GM12878 (cell line): ENCODE results near the gene NPAS3. TPM values are rescaled to one million over a fixed set of nuclear protein-coding genes. Genes with fewer than 3 reads are reported as not detected.

ENCODE experiments used
- ATAC-seq: fragments of 200-7000 bp; cut with Tn5 transposase; 3 replicates; pipeline ENCODE4 v1.9.1; 2020; ENCODE audit warnings: mild to moderate bottlenecking, moderate library complexity
- BruUV-seq: library from RNA; stranded (reverse); fragments of 400-500 nt; replicated peaks from 2 replicates; lab custom pipeline; 2021; lab: Mats Ljungman, UMichigan
- CTCF ChIA-PET: fragments of 300-600 bp; sonication (Branson Sonifier 250); formaldehyde crosslinking; extraction: SDS; loops from one replicate; lab custom pipeline; 2021; ENCODE audit warnings: inconsistent platforms; lab: Yijun Ruan, JAX
- POLR2A ChIA-PET: fragments of 350-600 bp; formaldehyde crosslinking; extraction: SDS; loops from one replicate; lab custom pipeline; 2021; ENCODE audit warnings: inconsistent platforms; lab: Charles Lee
- RAD21 ChIA-PET: fragments of 300-600 bp; sonication (Branson Sonifier 250); formaldehyde crosslinking; loops from one replicate; lab custom pipeline; 2023; ENCODE audit warnings: antibody characterized with exemption; ENCODE audit not compliant: unreplicated experiment; lab: Charles Lee
- SMC1A ChIA-PET: fragments of 300-600 bp; sonication (Branson Sonifier 250); formaldehyde crosslinking; loops from one replicate; lab custom pipeline; 2023; ENCODE audit not compliant: unreplicated experiment, uncharacterized antibody; lab: Charles Lee
- DNase-seq: peaks from one replicate; pipeline ENCODE4 v3.0.0-alpha.2; 2011; ENCODE audit warnings: low read depth, low spot score
- FAIRE-seq: peaks from 3 replicates; lab custom pipeline; 2011; peaks lifted over from hg19 to GRCh38; lab: Jason Lieb, UNC
- H2AFZ ChIP-seq: 2 replicates; pipeline ENCODE4 v1.6.0; 2011; ENCODE audit warnings: low read depth, low read length, control low read depth; ENCODE audit not compliant: control insufficient read depth
- H3K27ac ChIP-seq: 2 replicates; pipeline ENCODE4 v1.5.1; 2011; ENCODE audit warnings: control low read depth; ENCODE audit not compliant: control insufficient read depth, insufficient read depth
- H3K27me3 ChIP-seq, 2 experiments: replicated peaks in 1 of 2; 2 replicates each; pipeline versions ENCODE4 v1.6.0 to v1.6.1; 2011; ENCODE audit warnings: low read length in 1 of 2; ENCODE audit not compliant: control insufficient read depth in 2 of 2, insufficient read depth in 2 of 2
- H3K36me3 ChIP-seq, 2 experiments: 2 replicates each; pipeline ENCODE4 v1.5.1; 2011; ENCODE audit warnings: low read length in 1 of 2; ENCODE audit not compliant: control insufficient read depth in 2 of 2, insufficient read depth in 2 of 2
- H3K4me1 ChIP-seq: 2 replicates; pipeline ENCODE4 v1.6.1; 2011; ENCODE audit warnings: mild to moderate bottlenecking, low read length, moderate library complexity, mixed read lengths; ENCODE audit not compliant: control insufficient read depth, insufficient read depth
- H3K4me2 ChIP-seq: 2 replicates; pipeline ENCODE4 v1.6.0; 2011; ENCODE audit warnings: control low read depth; ENCODE audit not compliant: control insufficient read depth, insufficient read depth
- H3K4me3 ChIP-seq: fragments of 200-600 bp; sonication (generic); 2 replicates; pipeline ENCODE4 v1.5.1; 2016
- H3K79me2 ChIP-seq: 2 replicates; pipeline ENCODE4 v1.6.0; 2011; ENCODE audit warnings: low read length; ENCODE audit not compliant: control insufficient read depth, insufficient read depth
- H3K9ac ChIP-seq: 2 replicates; pipeline ENCODE4 v1.8.0; 2011; ENCODE audit warnings: low read length, control low read depth, mixed read lengths; ENCODE audit not compliant: control insufficient read depth, insufficient read depth
- H3K9me3 ChIP-seq: replicated peaks from 3 replicates; pipeline ENCODE4 v1.5.1; 2011; ENCODE audit warnings: mild to moderate bottlenecking, low read length; ENCODE audit not compliant: control insufficient read depth, insufficient read depth
- H4K20me1 ChIP-seq: 2 replicates; pipeline ENCODE4 v1.6.0; 2011; ENCODE audit not compliant: control insufficient read depth, insufficient read depth
- ATF7 ChIP-seq: fragments of 450-650 bp; IDR thresholded peaks from 2 replicates; pipeline ENCODE4 v1.6.1; 2016; ENCODE audit warnings: low read depth, mild to moderate bottlenecking
- BACH1 ChIP-seq: fragments of 450-650 bp; IDR thresholded peaks from 2 replicates; pipeline ENCODE4 v1.6.1; 2017; ENCODE audit warnings: mild to moderate bottlenecking, borderline replicate concordance
- CEBPB ChIP-seq, 2 experiments: fragments of 150-350 bp in 1 of 2; IDR thresholded peaks; 2 replicates each; pipeline ENCODE4 v1.6.1; 2012 to 2014; ENCODE audit warnings: low read depth in 2 of 2, low read length in 2 of 2, borderline replicate concordance in 1 of 2, inconsistent platforms in 1 of 2
- KAT2A ChIP-seq: conservative IDR thresholded peaks from 2 replicates; pipeline ENCODE4 v1.6.1; 2011; ENCODE audit warnings: low read depth, low read length; ENCODE audit not compliant: control insufficient read depth
- MEF2B ChIP-seq: fragments of 450-650 bp; IDR thresholded peaks from 2 replicates; pipeline ENCODE4 v1.6.1; 2018; ENCODE audit warnings: mild to moderate bottlenecking, moderate library complexity; ENCODE audit not compliant: partially characterized antibody, poor library complexity, severe bottlenecking
- NFYB ChIP-seq: IDR thresholded peaks from 2 replicates; pipeline ENCODE4 v1.6.1; 2011; ENCODE audit warnings: low read depth, mild to moderate bottlenecking, low read length, improper control_type of control experiment, moderate library complexity; ENCODE audit not compliant: insufficient read depth
- RAD51 ChIP-seq: fragments of 450-650 bp; IDR thresholded peaks from 2 replicates; pipeline ENCODE4 v1.6.1; 2016; ENCODE audit warnings: moderate library complexity, mild to moderate bottlenecking, inconsistent platforms
- RELA ChIP-seq: fragments of 450-650 bp; IDR thresholded peaks from 2 replicates; pipeline ENCODE4 v1.8.0; 2014; ENCODE audit warnings: borderline replicate concordance; ENCODE audit not compliant: partially characterized antibody
- ZBED1 ChIP-seq: IDR thresholded peaks from 2 replicates; pipeline ENCODE4 v1.6.1; 2016; ENCODE audit warnings: borderline replicate concordance
- ZNF207 ChIP-seq: fragments of 450-650 bp; IDR thresholded peaks from 2 replicates; pipeline ENCODE4 v1.6.1; 2014; ENCODE audit warnings: antibody characterized with exemption, mild to moderate bottlenecking, borderline replicate concordance
- ZNF24 ChIP-seq: fragments of 450-650 bp; IDR thresholded peaks from 2 replicates; pipeline ENCODE4 v1.6.1; 2017; ENCODE audit warnings: antibody characterized with exemption, mild to moderate bottlenecking
- WGBS: methylation state at CpG from one replicate; pipeline ENCODE4 v1.1.6; 2016; ENCODE audit warnings: low lambda C conversion rate; ENCODE audit not compliant: insufficient replicate concordance, insufficient coverage; ENCODE audit errors: missing lambda C conversion rate; 5-methylcytosine and 5-hydroxymethylcytosine counted together
- in situ Hi-C: fragments of 300-500 bp; cut with MboI; formaldehyde crosslinking; loops from 9 replicates; pipeline ENCODE4 v1.14.3; 2018; ENCODE audit warnings: mixed read lengths
- intact Hi-C: fragments of 100-400 bp; cut with micrococcal nuclease; formaldehyde crosslinking; loops from one replicate; pipeline ENCODE4 v1.14.2; 2022; ENCODE audit not compliant: unreplicated experiment
- polyA plus RNA-seq, 11 experiments: library from polyadenylated mRNA; depleted of rRNA in 4 of 11; unstranded in 6 of 11; stranded (reverse) in 5 of 11; fragments of >200 nt; fragmentation: Nextera tagmentation in 4 of 11; fragmentation: Illumina TruSeq in 1 of 11; extraction: Ambion mirVana in 4 of 11; extraction: Trizol in 1 of 11; gene quantifications; 1 replicate in 1 of 11; 2 replicates in 10 of 11; pipeline versions ENCODE4 v1.2.1 to v1.2.3, GENCODE V29; 2011 to 2016; ENCODE audit warnings: inconsistent platforms in 2 of 11, missing spikeins in 2 of 11, low read depth in 1 of 11
- total RNA-seq, 4 experiments: library from RNA; depleted of rRNA in 3 of 4; stranded (reverse); fragments of >200 nt in 3 of 4; fragmentation: Illumina TruSeq in 1 of 4; extraction: Trizol in 1 of 4; gene quantifications; 2 replicates each; pipeline versions ENCODE4 v1.2.1 to v1.2.3, GENCODE V29; 2013 to 2021
- TF ChIP-seq, protein P1 (sequence below): fragments of 450-650 bp; IDR thresholded peaks from 2 replicates; pipeline ENCODE4 v1.6.1; 2017; ENCODE audit warnings: borderline replicate concordance
- TF ChIP-seq, protein P2 (sequence below): IDR thresholded peaks from 2 replicates; pipeline ENCODE4 v1.6.1; 2012; ENCODE audit warnings: low read depth, low read length, improper control_type of control experiment

Gene NPAS3
- total and polyA plus RNA-seq, 10 of the 15 experiments (the other 5 are each of a cell fraction or from before 2014, with no cell fraction given) = under 0.01 to 2.7 (median 0.03) TPM; not detected in 6

GRCh38 chr14:33198684-33199083 is 260.0 kb downstream of the NPAS3 start:
- Histone ChIP-seq H3K9me3 (no peaks in the 10 kb centered on the region), H2AFZ (no peak overlapping the region), H3K27ac (no peak overlapping the region), H3K36me3 (no peaks in the 10 kb centered on the region), H3K4me3 (no peak overlapping the region), H3K27me3 (no peaks in the 10 kb centered on the region), H4K20me1 (no peaks in the 10 kb centered on the region), H3K79me2 (no peaks in the 10 kb centered on the region), H3K4me2 (no peak overlapping the region), H3K9ac (no peak overlapping the region), H3K4me1 (no peaks in the 10 kb centered on the region)
- DNase-seq = no peak
- SMC1A ChIA-PET = no interaction called here
- no peak for TF ChIP-seq ZNF207
- in situ Hi-C loops = no loop called here
- CTCF ChIA-PET = no interaction called here
- FAIRE-seq = no peak
- RAD21 ChIA-PET = interaction anchor here (0.9 kb wide), 1 partner anchor 171 kb away, joined by 3 read pairs; no protein-coding TSS in a partner anchor
- intact Hi-C loops = no loop called here
- POLR2A ChIA-PET = interaction anchor here (0.6 kb wide), 1 partner anchor 411 kb away, joined by 5 read pairs; no protein-coding TSS in a partner anchor
- 76% methylated on average over 25 of the region's 25 CpGs for WGBS
- no peak for ATAC-seq
- BruUV-seq = no TSS peak

DNA sequence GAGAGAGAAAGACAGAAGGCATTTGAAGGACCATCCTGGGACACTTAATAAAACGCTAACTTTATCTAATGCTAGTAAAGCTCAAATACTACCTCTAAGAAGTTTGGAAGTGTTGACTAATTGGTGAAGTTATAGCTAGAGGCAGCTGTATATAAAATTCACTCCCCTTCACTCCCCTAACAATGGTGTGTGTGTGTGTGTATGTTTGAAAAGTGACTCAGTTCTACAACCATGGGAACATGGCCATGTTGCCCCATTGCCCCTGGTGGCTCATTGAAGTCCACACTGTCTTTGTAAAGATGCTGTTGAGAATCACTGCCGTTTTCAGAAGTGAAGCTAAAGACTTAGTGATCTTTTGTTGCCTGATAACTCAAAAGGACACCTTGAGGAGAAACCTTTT is 262.4 kb downstream of the NPAS3 start:
- Histone ChIP-seq H3K79me2 (no peaks in the 10 kb centered on the region), H3K27me3 (no peaks in the 10 kb centered on the region), H3K4me3 (no peak overlapping the region), H3K36me3 (no peaks in the 10 kb centered on the region), H3K4me2 (no peak overlapping the region), H4K20me1 (no peaks in the 10 kb centered on the region), H3K9ac (no peak overlapping the region), H3K27ac (no peak overlapping the region), H3K4me1 (no peaks in the 10 kb centered on the region), H3K9me3 (no peaks in the 10 kb centered on the region), H2AFZ (no peak overlapping the region)
- ChIA-PET CTCF (interaction anchor here (1.2 kb wide), 1 partner anchor 8 kb away, joined by 3 read pairs; no protein-coding TSS in a partner anchor), RAD21 (no interaction called here), SMC1A (no interaction called here), POLR2A (no interaction called here)
- WGBS = 0% methylated on average over 2 of the region's 2 CpGs
- no peak for FAIRE-seq
- BruUV-seq = no TSS peak
- in situ Hi-C loops = no loop called here
- no peak for TF ChIP-seq ZBED1
- TF ChIP-seq, protein P1, sequence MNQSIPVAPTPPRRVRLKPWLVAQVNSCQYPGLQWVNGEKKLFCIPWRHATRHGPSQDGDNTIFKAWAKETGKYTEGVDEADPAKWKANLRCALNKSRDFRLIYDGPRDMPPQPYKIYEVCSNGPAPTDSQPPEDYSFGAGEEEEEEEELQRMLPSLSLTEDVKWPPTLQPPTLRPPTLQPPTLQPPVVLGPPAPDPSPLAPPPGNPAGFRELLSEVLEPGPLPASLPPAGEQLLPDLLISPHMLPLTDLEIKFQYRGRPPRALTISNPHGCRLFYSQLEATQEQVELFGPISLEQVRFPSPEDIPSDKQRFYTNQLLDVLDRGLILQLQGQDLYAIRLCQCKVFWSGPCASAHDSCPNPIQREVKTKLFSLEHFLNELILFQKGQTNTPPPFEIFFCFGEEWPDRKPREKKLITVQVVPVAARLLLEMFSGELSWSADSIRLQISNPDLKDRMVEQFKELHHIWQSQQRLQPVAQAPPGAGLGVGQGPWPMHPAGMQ = no peak
- no peak for TF ChIP-seq RELA
- TF ChIP-seq BACH1 = no peak
- TF ChIP-seq NFYB = no peak
- no peak for TF ChIP-seq RAD51
- no peak for TF ChIP-seq MEF2B
- TF ChIP-seq ZNF24 = no peak
- TF ChIP-seq, protein P2, sequence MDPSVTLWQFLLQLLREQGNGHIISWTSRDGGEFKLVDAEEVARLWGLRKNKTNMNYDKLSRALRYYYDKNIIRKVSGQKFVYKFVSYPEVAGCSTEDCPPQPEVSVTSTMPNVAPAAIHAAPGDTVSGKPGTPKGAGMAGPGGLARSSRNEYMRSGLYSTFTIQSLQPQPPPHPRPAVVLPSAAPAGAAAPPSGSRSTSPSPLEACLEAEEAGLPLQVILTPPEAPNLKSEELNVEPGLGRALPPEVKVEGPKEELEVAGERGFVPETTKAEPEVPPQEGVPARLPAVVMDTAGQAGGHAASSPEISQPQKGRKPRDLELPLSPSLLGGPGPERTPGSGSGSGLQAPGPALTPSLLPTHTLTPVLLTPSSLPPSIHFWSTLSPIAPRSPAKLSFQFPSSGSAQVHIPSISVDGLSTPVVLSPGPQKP = no peak
- no peak for TF ChIP-seq KAT2A
- no peak for TF ChIP-seq ATF7
- no peak for TF ChIP-seq CEBPB (IDR thresholded peaks at IDR 0.05; ENCODE audit: borderline replicate concordance in 1 of 2, low read depth in 2 of 2, low read length in 2 of 2)
- intact Hi-C loops = no loop called here
- no peak for ATAC-seq
- DNase-seq = no peak
